ENCODE data around the gene ZNF22. TPM values are rescaled to one million over a fixed set of nuclear protein-coding genes. Genes with fewer than 3 reads are reported as not detected.

The ZNF22 gene
- total RNA-seq, 2 donors from 2014 or later: 19.3 to 20.5 TPM

GRCh38 chr10:44962870-44963738 lies 37.6 kb upstream of the ZNF22 start:
- H3K27me3 ChIP-seq: no peaks in the 10 kb centered on the region
- H3K9me3 ChIP-seq: no peaks in the 10 kb centered on the region
- peaks cover 0 to 85% of the 10 kb centered on the region in 2 donors for H3K4me1 ChIP-seq
- H3K4me3 ChIP-seq: peak overlapping the region; percentile 8 to 69
- DNase-seq (ENCODE audit: low spot score): peak; percentile 58
- H3K36me3 ChIP-seq: no peaks in the 10 kb centered on the region
- peak in 1 of 2 donors; percentile 43 for TF ChIP-seq CTCF (IDR thresholded peaks at IDR 0.05)
- H3K27ac ChIP-seq: peak overlapping the region; percentile 94 to 96

GRCh38 chr10:44963772-44964633 lies 36.7 kb upstream of the ZNF22 start:
- TF ChIP-seq CTCF (IDR thresholded peaks at IDR 0.05): no peak
- Histone ChIP-seq H3K27ac (peak overlapping the region; percentile 94 to 96), H3K9me3 (no peaks in the 10 kb centered on the region), H3K27me3 (no peaks in the 10 kb centered on the region), H3K4me3 (peak overlapping the region; percentile 8 to 69), H3K4me1 (peaks cover 0 to 86% of the 10 kb centered on the region in 2 donors), H3K36me3 (no peaks in the 10 kb centered on the region)
- peak; percentile 79 for DNase-seq (ENCODE audit: low spot score)

- Histone ChIP-seq H3K27ac (peak overlapping the region; percentile 94 to 96), H3K4me1 (peaks cover 0 to 92% of the 10 kb centered on the region in 2 donors), H3K27me3 (no peaks in the 10 kb centered on the region), H3K9me3 (no peaks in the 10 kb centered on the region), H3K4me3 (no peak overlapping the region), H3K36me3 (peaks cover 7% of the 10 kb centered on the region)
- no peak for TF ChIP-seq CTCF (IDR thresholded peaks at IDR 0.05)
- DNase-seq (ENCODE audit: low spot score): peak; percentile 16
These were observed 35.6 kb upstream of the ZNF22 start for GRCh38 chr10:44965104-44965503.

- no peak overlapping the region for H3K4me3 ChIP-seq
- no peaks in the 10 kb centered on the region for H3K9me3 ChIP-seq
- peak overlapping the region; percentile 94 to 96 for H3K27ac ChIP-seq
- peak; percentile 59 for DNase-seq (ENCODE audit: low spot score)
- peak in 1 of 2 donors; percentile 26 for TF ChIP-seq CTCF (IDR thresholded peaks at IDR 0.05)
- peaks cover 13% of the 10 kb centered on the region for H3K36me3 ChIP-seq
- no peaks in the 10 kb centered on the region for H3K27me3 ChIP-seq
- H3K4me1 ChIP-seq: peaks cover 0 to 94% of the 10 kb centered on the region in 2 donors
These were observed 35.0 kb upstream of the ZNF22 start for GRCh38 chr10:44965651-44966097.

- no peak for TF ChIP-seq CTCF (IDR thresholded peaks at IDR 0.05)
- H3K27me3 ChIP-seq: no peaks in the 10 kb centered on the region
- DNase-seq (ENCODE audit: low spot score): peak; percentile 50
- H3K36me3 ChIP-seq: peaks cover 19% of the 10 kb centered on the region
- no peak overlapping the region for H3K4me3 ChIP-seq
- H3K27ac ChIP-seq: peak overlapping the region; percentile 94 to 96
- H3K4me1 ChIP-seq: peaks cover 0 to 91% of the 10 kb centered on the region in 2 donors
- H3K9me3 ChIP-seq: no peaks in the 10 kb centered on the region
These were observed 34.5 kb upstream of the ZNF22 start for GRCh38 chr10:44966129-44966815.
